CD8-positive, alpha-beta memory T cell (primary cell): ENCODE measurements around the gene SERPINB5. TPM values are rescaled to one million over a fixed set of nuclear protein-coding genes. Genes with fewer than 3 reads are reported as not detected.

Experiments used
- CTCF ChIA-PET: fragments of 350-600 bp; sonication (Branson Sonifier 250); formaldehyde crosslinking; loops from one replicate; lab custom pipeline; 2021; ENCODE audit warnings: antibody characterized with exemption; lab: Charles Lee
- POLR2A ChIA-PET: fragments of 350-600 bp; sonication (Branson Sonifier 250); formaldehyde crosslinking; loops from one replicate; lab custom pipeline; 2021; ENCODE audit warnings: antibody characterized with exemption; lab: Charles Lee
- DNase-seq, 5 donors: peaks; one replicate each; pipeline versions ENCODE4 v3.0.0 to v3.0.0-alpha.2; 2020 to 2022; ENCODE audit warnings: mixed read lengths in 1 of 5
- H3K27ac ChIP-seq: one replicate; pipeline ENCODE4 v1.7.0; 2013; ENCODE audit warnings: low read depth, mild to moderate bottlenecking, low read length, moderate library complexity
- H3K27me3 ChIP-seq: 2 replicates; pipeline ENCODE4 v1.7.0; 2013; ENCODE audit warnings: low read length, mild to moderate bottlenecking; ENCODE audit not compliant: insufficient read depth, poor library complexity, severe bottlenecking
- H3K36me3 ChIP-seq: 2 replicates; pipeline ENCODE4 v1.7.0; 2013; ENCODE audit warnings: mild to moderate bottlenecking, low read length, moderate library complexity; ENCODE audit not compliant: insufficient read depth
- H3K4me1 ChIP-seq: 2 replicates; pipeline ENCODE4 v1.7.0; 2013; ENCODE audit warnings: mild to moderate bottlenecking, low read length, moderate library complexity; ENCODE audit not compliant: insufficient read depth
- H3K4me3 ChIP-seq: 2 replicates; pipeline ENCODE4 v1.7.0; 2013; ENCODE audit warnings: mild to moderate bottlenecking, low read length
- H3K9me3 ChIP-seq: 2 replicates; pipeline ENCODE4 v1.7.0; 2013; ENCODE audit warnings: mild to moderate bottlenecking, low read length
- H3K27ac Mint-ChIP-seq, 8 donors: one replicate each; pipeline ENCODE4 v1.8.0; 2020 to 2021; ENCODE audit warnings: mixed read lengths in 8 of 8, mild to moderate bottlenecking in 6 of 8, inconsistent platforms in 3 of 8, moderate library complexity in 3 of 8
- H3K27me3 Mint-ChIP-seq, 2 donors: one replicate each; pipeline ENCODE4 v1.8.0; 2020 to 2021; ENCODE audit warnings: mixed read lengths in 2 of 2, mild to moderate bottlenecking in 1 of 2, moderate library complexity in 1 of 2
- H3K36me3 Mint-ChIP-seq, 3 donors: one replicate each; pipeline ENCODE4 v1.8.0; 2020 to 2021; ENCODE audit warnings: mixed read lengths in 3 of 3, inconsistent platforms in 1 of 3, mild to moderate bottlenecking in 1 of 3
- H3K4me1 Mint-ChIP-seq, 3 donors: one replicate each; pipeline ENCODE4 v1.8.0; 2020 to 2021; ENCODE audit warnings: mixed read lengths in 3 of 3, inconsistent platforms in 1 of 3, mild to moderate bottlenecking in 1 of 3
- H3K4me3 Mint-ChIP-seq, 7 donors: one replicate each; pipeline ENCODE4 v1.8.0; 2020 to 2021; ENCODE audit warnings: mixed read lengths in 7 of 7, mild to moderate bottlenecking in 6 of 7, moderate library complexity in 4 of 7, inconsistent platforms in 2 of 7
- H3K9me3 Mint-ChIP-seq, 5 donors: one replicate each; pipeline ENCODE4 v1.8.0; 2020 to 2022; ENCODE audit warnings: mixed read lengths in 5 of 5, mild to moderate bottlenecking in 3 of 5, moderate library complexity in 2 of 5, inconsistent platforms in 1 of 5
- polyA plus RNA-seq: library from polyadenylated mRNA; unstranded; fragments of 300-500 nt; fragmentation: Illumina TruSeq; gene quantifications from one replicate; pipeline ENCODE4 v1.2.3, GENCODE V29; 2021
- total RNA-seq, 2 experiments: library from RNA; stranded (reverse); gene quantifications; one replicate each; pipeline ENCODE4 v1.2.3, GENCODE V29; 2021

The SERPINB5 gene
- total and polyA plus RNA-seq, 3 experiments from 2014 or later = not detected

GRCh38 chr18:63495675-63496074, 18.9 kb downstream of the SERPINB5 start:
- no peaks in the 10 kb centered on the region for H3K9me3 ChIP-seq

DNA sequence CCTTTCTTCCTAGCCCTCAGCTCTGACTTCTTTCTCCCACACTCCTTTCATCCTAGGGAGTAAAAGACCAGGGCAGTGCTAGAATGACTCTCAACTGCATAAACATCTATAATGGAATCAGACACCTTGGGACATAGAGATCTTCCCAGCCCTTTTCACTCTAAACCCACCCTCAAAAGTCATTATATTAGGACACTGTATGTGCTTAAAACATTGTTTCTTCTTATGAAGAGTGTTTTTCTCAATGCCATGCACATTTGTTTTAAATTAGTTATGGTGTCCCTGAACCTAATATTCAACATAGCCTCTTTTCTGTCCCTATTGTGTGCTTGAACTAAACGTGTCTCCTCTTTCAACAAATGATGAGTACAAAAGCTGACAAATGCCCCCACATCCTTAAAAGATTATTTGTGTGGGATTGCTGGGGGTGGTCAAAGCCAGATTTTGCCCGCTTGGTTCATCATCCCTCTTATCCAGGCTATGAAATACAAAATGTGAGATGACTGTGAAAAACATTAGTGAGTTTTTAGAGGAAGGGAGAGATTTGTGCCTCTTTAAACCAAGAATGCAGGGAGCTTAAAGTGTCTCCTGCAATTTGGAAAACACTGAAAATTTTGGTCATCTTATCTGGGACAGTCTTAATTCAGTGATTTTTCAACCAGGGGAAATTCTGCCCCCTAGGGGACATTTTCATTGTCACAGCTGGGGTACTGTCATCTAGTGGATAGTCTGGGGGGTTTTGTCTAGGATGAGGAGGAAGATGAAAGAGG, 29.0 kb downstream of the SERPINB5 start:
- H3K36me3 Mint-ChIP-seq = no peaks in the 10 kb centered on the region
- no peaks in the 10 kb centered on the region for H3K27me3 ChIP-seq
- H3K4me1 ChIP-seq = no peaks in the 10 kb centered on the region
- H3K4me1 Mint-ChIP-seq = no peaks in the 10 kb centered on the region
- ChIA-PET POLR2A (no interaction called here), CTCF (interaction anchor here (0.8 kb wide), 1 partner anchor 12 kb away, joined by 3 read pairs; no protein-coding TSS in a partner anchor)
- H3K4me3 ChIP-seq = no peak overlapping the region
- H3K9me3 Mint-ChIP-seq = no peaks in the 10 kb centered on the region
- no peak overlapping the region for H3K27ac ChIP-seq
- no peak for DNase-seq
- peaks cover 26 to 57% of the 10 kb centered on the region in 2 donors for H3K27me3 Mint-ChIP-seq
- no peaks in the 10 kb centered on the region for H3K9me3 ChIP-seq
- H3K27ac Mint-ChIP-seq = no peak overlapping the region
- no peaks in the 10 kb centered on the region for H3K36me3 ChIP-seq
- no peak overlapping the region for H3K4me3 Mint-ChIP-seq

More at GRCh38 chr18:63495675-63496074, 18.9 kb downstream of the SERPINB5 start:
- H3K36me3 ChIP-seq = no peaks in the 10 kb centered on the region
- Mint-ChIP-seq H3K9me3 (no peaks in the 10 kb centered on the region), H3K4me1 (no peaks in the 10 kb centered on the region), H3K27me3 (peaks cover 0 to 14% of the 10 kb centered on the region in 2 donors), H3K36me3 (no peaks in the 10 kb centered on the region), H3K27ac (no peak overlapping the region), H3K4me3 (no peak overlapping the region)
- no peaks in the 10 kb centered on the region for H3K27me3 ChIP-seq
- POLR2A ChIA-PET = no interaction called here
- DNase-seq = no peak
- no peaks in the 10 kb centered on the region for H3K4me1 ChIP-seq
- H3K27ac ChIP-seq = no peak overlapping the region
- no peak overlapping the region for H3K4me3 ChIP-seq
- CTCF ChIA-PET = no interaction called here

- Mint-ChIP-seq H3K9me3 (no peaks in the 10 kb centered on the region), H3K36me3 (no peaks in the 10 kb centered on the region), H3K4me3 (no peak overlapping the region), H3K27me3 (peaks cover 28 to 62% of the 10 kb centered on the region in 2 donors), H3K27ac (no peak overlapping the region), H3K4me1 (no peaks in the 10 kb centered on the region)
- H3K27ac ChIP-seq = no peak overlapping the region
- ChIA-PET POLR2A (no interaction called here), CTCF (interaction anchor here (0.8 kb wide), 1 partner anchor 12 kb away, joined by 3 read pairs; no protein-coding TSS in a partner anchor)
- H3K36me3 ChIP-seq = no peaks in the 10 kb centered on the region
- H3K27me3 ChIP-seq = no peaks in the 10 kb centered on the region
- no peaks in the 10 kb centered on the region for H3K9me3 ChIP-seq
- no peaks in the 10 kb centered on the region for H3K4me1 ChIP-seq
- H3K4me3 ChIP-seq = no peak overlapping the region
- DNase-seq = no peak
Measured at GRCh38 chr18:63506336-63506646, 29.5 kb downstream of the SERPINB5 start.

DNA sequence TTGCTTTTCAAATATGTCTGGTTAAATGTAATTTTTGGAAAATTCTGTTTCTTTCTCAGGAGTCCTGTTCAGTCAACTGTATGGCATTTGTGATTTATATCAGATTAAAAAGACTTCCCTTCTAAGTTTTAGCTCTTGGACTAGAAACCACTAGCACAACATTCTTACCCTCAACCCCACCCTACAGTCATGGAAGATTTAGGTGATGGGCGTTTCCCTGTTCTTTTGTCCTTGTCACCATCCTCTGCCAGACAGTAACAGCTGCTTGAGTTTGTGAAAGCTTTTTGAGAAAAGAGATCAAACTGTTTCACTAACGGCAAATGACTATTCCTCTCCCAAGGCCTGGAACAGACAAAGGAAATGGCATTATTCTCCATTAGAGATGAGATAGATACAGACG, 31.8 kb downstream of the SERPINB5 start:
- H3K4me1 Mint-ChIP-seq = no peaks in the 10 kb centered on the region
- no peaks in the 10 kb centered on the region for H3K4me1 ChIP-seq
- H3K27me3 Mint-ChIP-seq = peaks cover 25 to 70% of the 10 kb centered on the region in 2 donors
- no peaks in the 10 kb centered on the region for H3K36me3 ChIP-seq
- no peaks in the 10 kb centered on the region for H3K9me3 ChIP-seq
- CTCF ChIA-PET = interaction anchor here (1.5 kb wide), 1 partner anchor 471 kb away, joined by 3 read pairs; no protein-coding TSS in a partner anchor
- H3K9me3 Mint-ChIP-seq = no peaks in the 10 kb centered on the region
- no peak overlapping the region for H3K4me3 ChIP-seq
- no peak overlapping the region for H3K27ac Mint-ChIP-seq
- no peak for DNase-seq
- no peaks in the 10 kb centered on the region for H3K27me3 ChIP-seq
- H3K27ac ChIP-seq = no peak overlapping the region
- H3K36me3 Mint-ChIP-seq = no peaks in the 10 kb centered on the region
- POLR2A ChIA-PET = no interaction called here
- no peak overlapping the region for H3K4me3 Mint-ChIP-seq

- DNase-seq = no peak
- H3K4me3 Mint-ChIP-seq = no peak overlapping the region
- H3K27ac ChIP-seq = no peak overlapping the region
Measured at GRCh38 chr18:63511285-63511684, 34.5 kb downstream of the SERPINB5 start.

GRCh38 chr18:63514326-63514725, 37.6 kb downstream of the SERPINB5 start:
- Mint-ChIP-seq H3K27me3 (peaks cover 9 to 40% of the 10 kb centered on the region in 2 donors), H3K9me3 (no peaks in the 10 kb centered on the region), H3K27ac (no peak overlapping the region), H3K4me3 (no peak overlapping the region), H3K36me3 (no peaks in the 10 kb centered on the region), H3K4me1 (peaks cover 0 to 5% (median 0%) of the 10 kb centered on the region in 3 donors)
- Histone ChIP-seq H3K9me3 (no peaks in the 10 kb centered on the region), H3K4me1 (no peaks in the 10 kb centered on the region), H3K27me3 (peaks cover 3% of the 10 kb centered on the region), H3K4me3 (no peak overlapping the region), H3K36me3 (no peaks in the 10 kb centered on the region), H3K27ac (no peak overlapping the region)
- DNase-seq = no peak
- POLR2A ChIA-PET = no interaction called here
- CTCF ChIA-PET = interaction anchor here (0.7 kb wide), 1 partner anchor 404 kb away, joined by 3 read pairs; no protein-coding TSS in a partner anchor

More at GRCh38 chr18:63511285-63511684, 34.5 kb downstream of the SERPINB5 start:
- CTCF ChIA-PET = interaction anchor here (0.8 to 2.4 kb wide), 6 partner anchors 9 to 483 kb away, joined by 3 to 6 read pairs (median 4); no protein-coding TSS in a partner anchor
- no peaks in the 10 kb centered on the region for H3K36me3 Mint-ChIP-seq
- H3K9me3 ChIP-seq = no peaks in the 10 kb centered on the region
- H3K4me3 ChIP-seq = no peak overlapping the region
- POLR2A ChIA-PET = no interaction called here
- H3K27me3 ChIP-seq = no peaks in the 10 kb centered on the region
- H3K36me3 ChIP-seq = no peaks in the 10 kb centered on the region
- no peaks in the 10 kb centered on the region for H3K9me3 Mint-ChIP-seq
- peak overlapping the region in 1 of 8 donors; percentile 66 for H3K27ac Mint-ChIP-seq
- no peaks in the 10 kb centered on the region for H3K4me1 Mint-ChIP-seq
- H3K27me3 Mint-ChIP-seq = peaks cover 19 to 53% of the 10 kb centered on the region in 2 donors
- H3K4me1 ChIP-seq = no peaks in the 10 kb centered on the region

DNA sequence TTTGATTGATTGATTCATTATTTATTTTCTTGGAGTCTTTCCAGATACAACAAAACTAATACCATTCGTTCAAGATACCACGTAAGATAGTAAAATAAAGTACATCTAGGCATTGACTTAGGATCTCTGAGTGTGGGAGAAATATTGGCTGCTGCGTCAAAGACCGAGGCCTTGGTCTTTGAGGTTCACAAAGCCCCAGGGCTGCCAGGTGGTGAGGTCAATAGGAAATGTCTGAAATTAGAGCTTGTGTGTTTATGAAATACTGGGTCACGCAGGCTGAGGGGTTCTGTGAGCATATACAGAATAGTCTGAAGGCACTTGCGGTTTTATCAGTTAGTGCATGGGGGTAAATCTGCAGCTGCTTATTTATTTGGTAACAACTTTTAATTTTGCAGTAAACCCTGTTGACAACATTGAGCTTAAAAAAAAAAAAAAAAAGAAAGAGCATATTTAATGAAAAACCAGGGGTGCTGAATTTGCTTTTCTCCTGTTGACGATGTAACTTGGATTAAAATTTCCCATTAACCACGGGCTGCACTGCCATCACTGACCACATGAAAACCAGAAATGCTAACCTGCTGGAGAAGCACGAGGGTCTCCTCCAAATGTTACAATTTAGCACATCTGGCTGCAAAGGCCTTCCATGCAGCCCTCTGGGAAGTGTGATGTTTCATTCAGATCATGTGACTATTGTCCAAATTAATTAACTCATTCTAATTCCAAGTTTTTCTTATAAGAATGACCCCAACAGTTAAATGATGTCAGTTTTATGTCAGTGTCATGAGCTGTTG, 38.3 kb downstream of the SERPINB5 start:
- Histone ChIP-seq H3K9me3 (no peaks in the 10 kb centered on the region), H3K27ac (no peak overlapping the region), H3K4me3 (no peak overlapping the region), H3K36me3 (no peaks in the 10 kb centered on the region), H3K27me3 (peaks cover 3% of the 10 kb centered on the region), H3K4me1 (no peaks in the 10 kb centered on the region)
- H3K9me3 Mint-ChIP-seq = no peaks in the 10 kb centered on the region
- H3K36me3 Mint-ChIP-seq = no peaks in the 10 kb centered on the region
- POLR2A ChIA-PET = no interaction called here
- no peak for DNase-seq
- CTCF ChIA-PET = interaction anchor here (0.7 kb wide), 1 partner anchor 405 kb away, joined by 3 read pairs; no protein-coding TSS in a partner anchor
- no peak overlapping the region for H3K4me3 Mint-ChIP-seq
- H3K4me1 Mint-ChIP-seq = peaks cover 0 to 5% (median 0%) of the 10 kb centered on the region in 3 donors
- H3K27ac Mint-ChIP-seq = no peak overlapping the region
- peaks cover 6 to 39% of the 10 kb centered on the region in 2 donors for H3K27me3 Mint-ChIP-seq

- CTCF ChIA-PET = interaction anchor here (1.8 kb wide), 1 partner anchor 24 kb away, joined by 3 read pairs; no protein-coding TSS in a partner anchor
- Histone ChIP-seq H3K9me3 (no peaks in the 10 kb centered on the region), H3K36me3 (no peaks in the 10 kb centered on the region), H3K27me3 (peaks cover 3% of the 10 kb centered on the region), H3K4me3 (no peak overlapping the region), H3K4me1 (no peaks in the 10 kb centered on the region), H3K27ac (no peak overlapping the region)
- Mint-ChIP-seq H3K4me3 (no peak overlapping the region), H3K4me1 (peaks cover 0 to 5% (median 0%) of the 10 kb centered on the region in 3 donors), H3K36me3 (no peaks in the 10 kb centered on the region), H3K27ac (no peak overlapping the region), H3K27me3 (peaks cover 2 to 38% of the 10 kb centered on the region in 2 donors), H3K9me3 (no peaks in the 10 kb centered on the region)
- DNase-seq = no peak
- POLR2A ChIA-PET = no interaction called here
Measured at GRCh38 chr18:63515801-63516200, 39.0 kb downstream of the SERPINB5 start.
